AG04450 (cell line): Measurements from ENCODE around the gene SLC7A7. TPM values are rescaled to one million over a fixed set of nuclear protein-coding genes. Genes with fewer than 3 reads are reported as not detected.
"Not testable (repeated sequence)": the region's sequence is repeated elsewhere in the genome, so short reads cannot be mapped to it uniquely, and the experiment has no call there.

ENCODE experiments used
- CTCF ChIA-PET: fragments of 300-600, 350-600 bp; formaldehyde crosslinking; extraction: SDS; loops from one replicate; lab custom pipeline; 2022; ENCODE audit warnings: antibody characterized with exemption, inconsistent platforms; lab: Charles Lee
- POLR2A ChIA-PET: fragments of 350-600 bp; formaldehyde crosslinking; extraction: SDS; loops from one replicate; lab custom pipeline; 2021; ENCODE audit warnings: antibody characterized with exemption, inconsistent platforms; lab: Yijun Ruan, JAX
- DNase-seq: peaks from one replicate; pipeline ENCODE4 v3.0.0-alpha.2; 2011; ENCODE audit warnings: low read depth, low spot score
- H3K27ac ChIP-seq: one replicate; pipeline ENCODE4 v1.5.1; 2012; ENCODE audit warnings: low read depth, low read length, control low read depth
- H3K27me3 ChIP-seq: one replicate; pipeline ENCODE4 v1.6.0; 2012; ENCODE audit warnings: low read length; ENCODE audit not compliant: control insufficient read depth, insufficient read depth
- H3K4me3 ChIP-seq: 2 replicates; pipeline ENCODE4 v1.5.1; 2011; ENCODE audit warnings: mild to moderate bottlenecking, low read depth, low read length, control low read depth
- H3K9me3 ChIP-seq: 2 replicates; pipeline ENCODE4 v1.5.1; 2012; ENCODE audit warnings: low read length; ENCODE audit not compliant: control insufficient read depth, insufficient read depth
- CTCF ChIP-seq: IDR thresholded peaks from 2 replicates; pipeline ENCODE4 v1.5.1; 2011; ENCODE audit warnings: low read depth, low read length, control low read depth, inconsistent platforms
- polyA plus RNA-seq: library from polyadenylated mRNA; depleted of rRNA; stranded (reverse); fragments of >200 nt; gene quantifications from 2 replicates; pipeline ENCODE4 v1.2.3, GENCODE V29; 2011

The SLC7A7 gene
- polyA plus RNA-seq, 1 experiment, result 7.7 TPM

GRCh38 chr14:22780105-22780679 lies 35.0 kb downstream of the SLC7A7 start:
- TF ChIP-seq CTCF, result no peak
- Histone ChIP-seq H3K27me3 (no peaks in the 10 kb centered on the region), H3K4me3 (no peak overlapping the region), H3K9me3 (no peaks in the 10 kb centered on the region), H3K27ac (no peak overlapping the region)
- ChIA-PET CTCF (interaction anchor here (2.0 to 2.8 kb wide), 2 partner anchors 74 to 223 kb away, joined by 9 to 15 read pairs; no protein-coding TSS in a partner anchor), POLR2A (no interaction called here)
- DNase-seq, result no peak

- no peaks in the 10 kb centered on the region for H3K27me3 ChIP-seq
- CTCF ChIA-PET, result interaction anchor here (0.6 to 3.4 kb wide), 17 partner anchors 12 to 221 kb away, joined by 3 to 24 read pairs (median 4); partner anchors contain the start of gene OXA1L
- no peak for DNase-seq
- POLR2A ChIA-PET, result no interaction called here
- H3K27ac ChIP-seq, result no peak overlapping the region
- H3K4me3 ChIP-seq, result no peak overlapping the region
- no peaks in the 10 kb centered on the region for H3K9me3 ChIP-seq
- no peak for TF ChIP-seq CTCF
Measured at GRCh38 chr14:22778084-22778483, 37.2 kb downstream of the SLC7A7 start.

- H3K27me3 ChIP-seq, H3K4me3 ChIP-seq, POLR2A ChIA-PET, H3K27ac ChIP-seq, H3K9me3 ChIP-seq, DNase-seq: not testable (repeated sequence)
- CTCF ChIA-PET, result interaction anchor here (0.7 to 3.4 kb wide), 10 partner anchors 58 to 220 kb away, joined by 3 to 24 read pairs (median 4); no protein-coding TSS in a partner anchor
Measured at GRCh38 chr14:22776849-22777248, 38.4 kb downstream of the SLC7A7 start.

- ChIA-PET CTCF (interaction anchor here (0.7 to 3.4 kb wide), 6 partner anchors 78 to 219 kb away, joined by 3 to 24 read pairs (median 4); no protein-coding TSS in a partner anchor), POLR2A (no interaction called here)
- no peak for TF ChIP-seq CTCF
- no peaks in the 10 kb centered on the region for H3K9me3 ChIP-seq
- H3K27ac ChIP-seq, result no peak overlapping the region
- no peak for DNase-seq
- no peaks in the 10 kb centered on the region for H3K27me3 ChIP-seq
- H3K4me3 ChIP-seq, result no peak overlapping the region
Measured at GRCh38 chr14:22776215-22776614, 39.0 kb downstream of the SLC7A7 start.

- Histone ChIP-seq H3K9me3 (no peaks in the 10 kb centered on the region), H3K27ac (no peak overlapping the region), H3K27me3 (no peaks in the 10 kb centered on the region), H3K4me3 (no peak overlapping the region)
- DNase-seq, result no peak
- no peak for TF ChIP-seq CTCF
- ChIA-PET CTCF (interaction anchor here (1.8 to 2.2 kb wide), 3 partner anchors 49 to 217 kb away, joined by 6 to 11 read pairs (median 8); no protein-coding TSS in a partner anchor), POLR2A (interaction anchor here (0.5 to 1.2 kb wide), 3 partner anchors 10 to 117 kb away, joined by 3 to 5 read pairs (median 4); no protein-coding TSS in a partner anchor)
Measured at GRCh38 chr14:22774011-22774706, 41.1 kb downstream of the SLC7A7 start.
